ENCODE data around the gene LRP2. TPM values are rescaled to one million over a fixed set of nuclear protein-coding genes. Genes with fewer than 3 reads are reported as not detected.

LRP2 gene
- total RNA-seq, 1 donor from 2014 or later, result 0.24 TPM

DNA sequence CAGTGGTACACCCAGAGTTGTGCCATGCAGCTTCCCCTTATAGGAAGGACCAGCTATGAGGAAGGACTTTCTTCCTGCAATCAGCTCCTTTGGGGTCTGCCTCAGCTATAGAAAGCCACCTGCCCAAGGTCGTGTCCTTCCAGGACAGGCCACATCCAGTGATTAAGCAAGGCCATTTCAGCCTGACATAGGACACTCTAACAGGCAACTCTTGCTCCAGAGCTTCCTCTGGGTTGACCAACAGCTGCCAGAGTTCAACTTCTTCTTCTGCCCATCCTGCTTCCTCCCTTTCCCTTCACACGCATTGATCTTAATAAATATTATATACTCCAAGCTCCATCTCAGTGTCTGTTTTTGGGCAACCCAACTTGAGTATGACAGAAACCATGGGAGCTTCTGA, 12.8 kb downstream of the LRP2 start:
- TF ChIP-seq, protein P1, sequence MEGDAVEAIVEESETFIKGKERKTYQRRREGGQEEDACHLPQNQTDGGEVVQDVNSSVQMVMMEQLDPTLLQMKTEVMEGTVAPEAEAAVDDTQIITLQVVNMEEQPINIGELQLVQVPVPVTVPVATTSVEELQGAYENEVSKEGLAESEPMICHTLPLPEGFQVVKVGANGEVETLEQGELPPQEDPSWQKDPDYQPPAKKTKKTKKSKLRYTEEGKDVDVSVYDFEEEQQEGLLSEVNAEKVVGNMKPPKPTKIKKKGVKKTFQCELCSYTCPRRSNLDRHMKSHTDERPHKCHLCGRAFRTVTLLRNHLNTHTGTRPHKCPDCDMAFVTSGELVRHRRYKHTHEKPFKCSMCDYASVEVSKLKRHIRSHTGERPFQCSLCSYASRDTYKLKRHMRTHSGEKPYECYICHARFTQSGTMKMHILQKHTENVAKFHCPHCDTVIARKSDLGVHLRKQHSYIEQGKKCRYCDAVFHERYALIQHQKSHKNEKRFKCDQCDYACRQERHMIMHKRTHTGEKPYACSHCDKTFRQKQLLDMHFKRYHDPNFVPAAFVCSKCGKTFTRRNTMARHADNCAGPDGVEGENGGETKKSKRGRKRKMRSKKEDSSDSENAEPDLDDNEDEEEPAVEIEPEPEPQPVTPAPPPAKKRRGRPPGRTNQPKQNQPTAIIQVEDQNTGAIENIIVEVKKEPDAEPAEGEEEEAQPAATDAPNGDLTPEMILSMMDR (IDR thresholded peaks at IDR 0.05), result no peak
- H3K9me3 Mint-ChIP-seq (ENCODE audit: unreplicated experiment), result no peaks in the 10 kb centered on the region
- H3K4me3 Mint-ChIP-seq (ENCODE audit: unreplicated experiment), result no peak overlapping the region
- no peaks in the 10 kb centered on the region for H3K36me3 Mint-ChIP-seq (ENCODE audit: unreplicated experiment)
- DNase-seq (ENCODE audit: extremely low spot score, unreplicated experiment), result no peak
- H3K4me1 Mint-ChIP-seq (ENCODE audit: unreplicated experiment), result no peaks in the 10 kb centered on the region
- no peak overlapping the region for H3K27ac Mint-ChIP-seq (ENCODE audit: unreplicated experiment)
- peaks cover 4% of the 10 kb centered on the region for H3K27me3 Mint-ChIP-seq (ENCODE audit: unreplicated experiment)

DNA sequence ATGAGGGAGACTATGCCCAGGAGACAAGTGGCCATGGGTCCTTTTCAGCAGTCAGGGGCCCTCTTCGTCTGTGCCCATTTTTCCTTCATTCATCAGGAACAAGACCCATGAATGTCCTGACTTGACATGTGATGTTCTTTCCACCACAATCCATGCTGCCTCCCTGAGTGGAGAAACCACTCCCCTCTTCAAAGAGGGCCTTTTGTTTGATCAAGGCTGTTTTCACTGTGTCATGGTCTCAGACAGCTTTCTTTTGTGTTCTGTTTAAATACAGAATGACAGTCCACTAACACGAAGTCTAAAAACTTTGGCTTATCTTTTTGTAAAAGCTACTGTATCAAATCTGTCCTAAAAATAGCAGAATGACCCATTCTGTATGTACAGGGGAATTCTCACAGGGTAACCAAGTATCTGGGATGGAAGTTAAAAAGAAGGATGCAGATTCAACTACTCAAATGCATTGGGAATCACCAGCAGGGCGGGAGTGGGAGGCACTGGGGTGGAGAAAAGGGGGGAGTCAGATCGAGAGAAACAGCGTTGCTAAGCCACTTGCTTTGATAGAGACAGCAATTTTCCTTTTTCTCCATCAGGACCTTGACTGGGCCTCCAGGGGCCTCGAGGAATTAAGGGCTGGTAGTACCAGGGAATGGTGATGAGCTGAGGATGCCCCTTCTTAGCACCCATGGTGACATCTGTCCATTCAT, 13.9 kb downstream of the LRP2 start:
- no peak overlapping the region for H3K4me3 Mint-ChIP-seq (ENCODE audit: unreplicated experiment)
- no peaks in the 10 kb centered on the region for H3K36me3 Mint-ChIP-seq (ENCODE audit: unreplicated experiment)
- H3K9me3 Mint-ChIP-seq (ENCODE audit: unreplicated experiment), result no peaks in the 10 kb centered on the region
- TF ChIP-seq, protein P1 (IDR thresholded peaks at IDR 0.05), result no peak
- H3K27me3 Mint-ChIP-seq (ENCODE audit: unreplicated experiment), result peaks cover 6% of the 10 kb centered on the region
- no peak for DNase-seq (ENCODE audit: extremely low spot score, unreplicated experiment)
- H3K4me1 Mint-ChIP-seq (ENCODE audit: unreplicated experiment), result no peaks in the 10 kb centered on the region
- no peak overlapping the region for H3K27ac Mint-ChIP-seq (ENCODE audit: unreplicated experiment)

DNA sequence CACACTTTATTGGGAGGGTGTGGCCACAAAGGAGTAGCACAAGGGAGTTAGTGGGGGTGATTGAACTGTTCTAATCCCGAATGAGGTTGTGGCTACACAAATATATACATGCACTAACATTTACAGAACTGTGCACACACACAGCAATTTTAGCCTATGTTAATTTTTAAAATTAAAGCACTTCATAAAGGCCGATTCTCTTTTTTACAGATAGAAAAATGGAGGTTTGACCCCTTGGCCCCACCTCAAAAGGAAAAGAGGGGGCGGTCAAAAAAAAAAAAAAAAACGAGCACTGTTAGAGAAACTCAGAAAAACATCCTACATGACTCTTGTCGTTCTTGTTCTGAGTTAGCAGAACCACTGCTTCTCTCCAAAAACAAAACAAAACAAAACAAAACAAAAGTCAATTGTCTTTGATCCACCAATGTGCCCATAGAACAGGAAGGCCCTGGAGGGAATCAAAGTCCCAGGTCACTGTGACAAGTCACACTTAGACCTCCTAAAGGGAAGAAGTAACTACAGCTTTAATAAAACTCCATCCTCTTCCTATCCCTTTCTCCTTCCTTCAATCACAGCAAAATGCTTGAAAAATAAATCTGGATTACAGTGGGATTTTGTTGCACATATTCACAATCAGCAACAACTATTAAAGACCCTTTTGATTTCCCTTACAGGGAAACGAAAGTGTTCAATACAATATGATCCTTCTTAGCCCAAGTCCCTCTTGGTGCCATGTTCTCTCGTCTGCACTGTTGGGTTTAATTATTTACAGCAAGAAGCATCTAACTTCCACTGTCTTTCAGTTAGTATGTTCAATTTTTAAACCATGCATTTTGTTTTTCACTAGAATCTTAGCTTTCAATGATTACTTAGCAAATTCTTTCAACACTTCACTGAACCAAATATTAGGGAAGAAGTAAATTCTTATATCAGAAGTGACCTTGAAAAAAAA, 16.6 kb downstream of the LRP2 start:
- Mint-ChIP-seq H3K36me3 (ENCODE audit: unreplicated experiment) (no peaks in the 10 kb centered on the region), H3K4me1 (ENCODE audit: unreplicated experiment) (no peaks in the 10 kb centered on the region), H3K4me3 (ENCODE audit: unreplicated experiment) (no peak overlapping the region), H3K27me3 (ENCODE audit: unreplicated experiment) (peaks cover 17% of the 10 kb centered on the region), H3K27ac (ENCODE audit: unreplicated experiment) (no peak overlapping the region), H3K9me3 (ENCODE audit: unreplicated experiment) (no peaks in the 10 kb centered on the region)
- TF ChIP-seq, protein P1 (IDR thresholded peaks at IDR 0.05), result no peak
- no peak for DNase-seq (ENCODE audit: extremely low spot score, unreplicated experiment)

DNA sequence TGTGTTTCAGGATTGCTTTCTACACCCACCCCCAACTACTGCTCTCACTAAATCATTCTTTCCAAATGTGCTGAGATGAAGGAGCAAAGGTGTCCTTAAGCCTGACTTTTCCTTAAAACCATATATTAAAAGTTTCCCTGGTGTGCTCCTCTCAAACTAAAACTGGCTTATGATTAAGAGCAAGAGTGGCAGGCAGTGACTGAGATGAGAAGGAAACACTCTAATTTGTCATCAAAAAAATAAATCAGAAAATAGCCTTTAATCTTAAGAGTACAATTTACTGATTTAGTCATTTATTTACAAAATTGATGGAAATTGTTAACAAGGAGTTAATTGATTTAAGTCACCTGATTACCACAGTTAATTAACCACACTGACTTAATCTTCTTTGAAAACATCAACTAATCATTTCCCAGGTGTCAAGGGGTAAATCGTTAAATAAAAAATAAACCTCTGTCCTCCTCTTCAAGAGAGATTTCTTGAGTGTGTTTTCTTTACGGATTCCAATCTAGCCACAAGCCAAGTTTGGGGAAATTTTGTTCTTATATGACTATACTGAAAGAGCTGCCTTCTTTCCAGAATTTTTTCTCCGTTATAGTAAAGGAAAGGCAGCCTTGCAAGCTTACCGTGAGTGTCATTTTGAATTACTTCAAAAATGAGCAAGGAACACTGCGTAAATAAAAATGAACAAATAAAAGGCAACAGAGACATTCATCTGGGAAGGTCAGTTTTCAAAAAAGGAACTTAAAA, 17.4 kb downstream of the LRP2 start:
- H3K4me3 Mint-ChIP-seq (ENCODE audit: unreplicated experiment), result no peak overlapping the region
- DNase-seq (ENCODE audit: extremely low spot score, unreplicated experiment), result no peak
- no peak overlapping the region for H3K27ac Mint-ChIP-seq (ENCODE audit: unreplicated experiment)
- no peaks in the 10 kb centered on the region for H3K9me3 Mint-ChIP-seq (ENCODE audit: unreplicated experiment)
- no peaks in the 10 kb centered on the region for H3K4me1 Mint-ChIP-seq (ENCODE audit: unreplicated experiment)
- H3K36me3 Mint-ChIP-seq (ENCODE audit: unreplicated experiment), result no peaks in the 10 kb centered on the region
- peaks cover 21% of the 10 kb centered on the region for H3K27me3 Mint-ChIP-seq (ENCODE audit: unreplicated experiment)
- TF ChIP-seq, protein P1 (IDR thresholded peaks at IDR 0.05), result no peak
